ENCODE data around the gene PPEF2.

DNA sequence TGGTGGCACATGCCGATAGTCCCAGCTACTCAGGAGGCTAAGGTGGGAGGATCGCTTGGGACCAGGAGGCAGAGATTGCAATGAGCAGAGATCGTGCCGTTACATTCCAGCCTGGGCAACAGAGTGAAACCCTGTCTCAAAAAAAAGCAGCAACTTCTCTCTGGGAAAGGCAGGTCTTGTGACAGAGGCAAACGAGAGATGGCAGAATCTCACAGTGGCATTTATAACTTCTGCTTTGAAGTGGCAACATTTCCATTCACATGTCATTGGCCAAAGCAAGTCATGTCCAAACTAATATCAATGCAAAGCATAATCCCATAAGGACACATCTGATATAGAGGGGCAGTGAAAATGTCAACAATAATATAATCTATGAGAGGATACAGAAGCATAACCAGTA lies 79.8 kb downstream of the PPEF2 start:
- TF ChIP-seq CTCF (IDR thresholded peaks at IDR 0.05) = no peak
- no peak for TF ChIP-seq POLR2A (IDR thresholded peaks at IDR 0.05)
- no peak for TF ChIP-seq POLR2AphosphoS5 (IDR thresholded peaks at IDR 0.05; ENCODE audit: insufficient read depth in 1 of 2, low read depth in 1 of 2)
